Osteoblast (primary cell): ENCODE data around the gene TCP11X2. TPM values are rescaled to one million over a fixed set of nuclear protein-coding genes. Genes with fewer than 3 reads are reported as not detected.
A peak's percentile ranks its signal among the peaks of the same experiment; 100 is the strongest.
"Not testable (repeated sequence)": the region's sequence is repeated elsewhere in the genome, so short reads cannot be mapped to it uniquely, and the experiment has no call there.

Experiments
- DNase-seq: peaks from one replicate; pipeline ENCODE4 v3.0.0; 2011; ENCODE audit warnings: low spot score, mixed read lengths; ENCODE audit not compliant: insufficient read length; ENCODE audit errors: missing footprints
- H2AFZ ChIP-seq: 2 replicates; pipeline ENCODE4 v1.6.0; 2011; ENCODE audit warnings: mild to moderate bottlenecking, low read length
- H3K27ac ChIP-seq: 2 replicates; pipeline ENCODE4 v1.5.1; 2011; ENCODE audit warnings: mild to moderate bottlenecking, low read depth, low read length, moderate library complexity
- H3K27me3 ChIP-seq: 2 replicates; pipeline ENCODE4 v1.6.0; 2012; ENCODE audit warnings: mild to moderate bottlenecking, control low read depth, inconsistent platforms, low read length, moderate library complexity; ENCODE audit not compliant: insufficient read depth
- H3K36me3 ChIP-seq: 2 replicates; pipeline ENCODE4 v1.5.1; 2011; ENCODE audit warnings: mild to moderate bottlenecking, low read length, control low read depth, moderate library complexity; ENCODE audit not compliant: insufficient read depth
- H3K4me1 ChIP-seq: 2 replicates; pipeline ENCODE4 v1.5.1; 2011; ENCODE audit warnings: mild to moderate bottlenecking, low read length, control low read depth, moderate library complexity; ENCODE audit not compliant: insufficient read depth
- H3K4me2 ChIP-seq: 2 replicates; pipeline ENCODE4 v1.6.0; 2011; ENCODE audit warnings: mild to moderate bottlenecking, low read length; ENCODE audit not compliant: insufficient read depth
- H3K4me3 ChIP-seq: fragments of 200-600 bp; sonication (generic); 3 replicates; pipeline ENCODE4 v1.5.1; 2012; ENCODE audit warnings: mild to moderate bottlenecking, low read length, inconsistent platforms; ENCODE audit not compliant: insufficient read depth
- H3K79me2 ChIP-seq: 2 replicates; pipeline ENCODE4 v1.6.0; 2012; ENCODE audit warnings: mild to moderate bottlenecking, low read length, control low read depth, inconsistent platforms; ENCODE audit not compliant: insufficient read depth
- H3K9me3 ChIP-seq: 2 replicates; pipeline ENCODE4 v1.5.1; 2011; ENCODE audit warnings: low read depth, low read length, control low read depth
- H4K20me1 ChIP-seq: 2 replicates; pipeline ENCODE4 v1.6.0; 2012; ENCODE audit warnings: mild to moderate bottlenecking, low read length, control low read depth; ENCODE audit not compliant: insufficient read depth
- CTCF ChIP-seq: IDR thresholded peaks from 2 replicates; pipeline ENCODE4 v1.5.1; 2011; ENCODE audit warnings: mild to moderate bottlenecking, low read depth, low read length, moderate library complexity; ENCODE audit errors: extremely low read depth
- total RNA-seq: library from RNA; depleted of rRNA; stranded (reverse); fragments of >200 nt; gene quantifications from 2 replicates; pipeline ENCODE4 v1.2.3, GENCODE V29; 2012

Gene TCP11X2
- not detected in 2 replicates for total RNA-seq

DNA sequence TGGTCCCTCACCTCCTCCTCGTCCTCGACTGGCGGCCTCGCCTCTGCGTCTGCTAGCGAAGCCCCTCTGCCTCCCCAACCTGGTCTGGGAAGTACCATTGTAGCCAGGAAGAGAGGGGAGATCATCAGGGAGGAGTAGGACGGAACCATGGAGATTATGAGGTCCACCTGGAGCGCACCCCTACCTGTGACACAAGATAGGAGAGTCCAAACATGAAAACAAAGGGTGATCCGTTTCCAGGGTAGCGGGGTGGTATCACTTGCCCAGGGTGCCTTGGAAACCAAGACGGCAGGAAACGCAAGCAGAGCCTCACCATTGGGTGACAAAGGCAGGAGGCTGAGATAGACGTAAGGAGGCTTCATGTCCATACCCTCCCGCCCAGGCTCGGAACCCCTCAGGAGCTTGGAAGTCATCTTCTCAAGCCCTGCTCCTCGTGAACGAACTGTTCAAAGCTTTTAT is at the start of gene TCP11X2:
Gene TCP11X2 (minus strand): TSS at position 51 of the 459 bp plus-strand sequence.
- H3K27ac ChIP-seq, H2AFZ ChIP-seq, H4K20me1 ChIP-seq, H3K36me3 ChIP-seq, H3K4me2 ChIP-seq, H3K4me1 ChIP-seq, H3K27me3 ChIP-seq, DNase-seq, H3K79me2 ChIP-seq, H3K9me3 ChIP-seq, H3K4me3 ChIP-seq: not testable (repeated sequence)

- TF ChIP-seq CTCF = peak; percentile 15
- Histone ChIP-seq H3K27me3 (peaks cover 14% of the 10 kb centered on the region), H2AFZ (no peak overlapping the region), H3K79me2 (no peaks in the 10 kb centered on the region), H3K36me3 (no peaks in the 10 kb centered on the region), H3K27ac (no peak overlapping the region), H4K20me1 (no peaks in the 10 kb centered on the region), H3K9me3 (no peaks in the 10 kb centered on the region), H3K4me2 (peak overlapping the region; percentile 51), H3K4me1 (no peaks in the 10 kb centered on the region), H3K4me3 (no peak overlapping the region)
- DNase-seq = no peak
Measured at GRCh38 chrX:102517326-102517725, 45.7 kb upstream of the TCP11X2 start.

DNA sequence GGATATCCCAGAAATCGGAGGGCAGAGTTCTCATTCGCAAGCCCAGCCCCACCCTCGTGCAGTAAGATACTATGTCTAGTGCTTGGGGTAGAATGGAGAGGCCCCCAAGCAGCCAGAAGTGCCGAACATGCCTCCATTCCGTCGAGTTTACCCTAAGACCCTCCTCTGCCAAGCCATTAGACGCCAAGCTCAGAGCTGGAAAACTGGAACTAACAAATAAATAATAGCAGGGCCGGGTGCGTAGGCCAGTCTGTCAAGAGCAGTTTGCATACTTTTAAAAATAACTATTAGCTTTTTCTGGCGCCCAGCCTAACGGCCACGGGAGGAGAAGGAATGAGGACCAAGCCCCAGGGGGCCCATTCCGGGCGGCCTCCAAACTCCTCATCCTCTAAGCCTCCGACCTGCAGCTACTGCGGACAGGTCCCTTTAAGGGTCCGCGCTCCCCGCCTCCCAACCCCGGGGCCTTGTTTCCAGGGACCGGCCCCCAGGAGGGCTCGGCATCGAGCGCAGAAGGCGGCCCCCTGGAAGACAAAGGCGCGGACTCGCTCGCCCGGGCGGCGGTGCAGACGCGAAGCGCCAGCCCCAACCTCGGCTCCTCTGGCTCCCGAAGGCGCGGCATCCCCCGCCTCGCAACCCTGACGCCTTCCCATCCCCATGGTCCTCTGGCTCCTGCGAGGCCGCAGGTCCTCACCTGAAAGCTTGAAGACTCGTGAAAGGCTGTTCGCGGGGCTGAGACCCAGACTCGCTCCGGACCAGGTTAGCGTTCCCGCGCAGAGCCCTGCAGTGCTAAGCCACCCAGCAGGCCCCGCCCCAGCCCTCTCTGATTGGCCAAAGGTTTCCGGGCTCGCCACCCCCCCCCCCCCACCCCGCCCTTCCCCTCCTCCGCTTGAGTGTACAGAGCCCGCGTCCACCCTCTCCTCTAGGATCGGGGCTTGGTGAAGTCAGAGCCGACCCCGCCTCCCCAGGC is 44.6 kb upstream of the TCP11X2 start, which contains the start of gene TMSB15A:
Gene TMSB15A (minus strand): TSS at position 765 of the 967 bp plus-strand sequence.
- H4K20me1 ChIP-seq = no peaks in the 10 kb centered on the region

DNA sequence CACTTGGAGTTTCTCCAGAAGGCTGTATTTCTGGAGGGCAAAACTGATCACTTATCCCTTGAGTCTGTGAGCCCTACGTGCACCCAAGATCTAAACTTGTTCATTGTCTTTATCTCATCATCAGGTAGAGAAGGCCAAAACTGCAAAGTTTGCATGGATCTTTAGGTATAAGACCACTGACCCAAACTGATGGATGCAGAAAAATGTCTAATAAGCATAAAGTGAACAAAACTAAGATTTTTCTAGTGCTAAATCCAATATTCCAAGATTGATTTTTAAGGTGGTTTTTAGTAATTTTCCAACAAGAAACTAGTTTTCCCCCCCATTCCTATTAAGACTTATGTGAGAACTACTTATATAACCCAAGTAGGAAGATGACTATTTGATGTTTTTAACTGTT is 42.9 kb upstream of the TCP11X2 start:
- H3K27ac ChIP-seq = no peak overlapping the region
- H3K4me2 ChIP-seq = no peak overlapping the region
- H3K27me3 ChIP-seq = peaks cover 16% of the 10 kb centered on the region
- no peak for DNase-seq
- no peaks in the 10 kb centered on the region for H4K20me1 ChIP-seq
- no peaks in the 10 kb centered on the region for H3K79me2 ChIP-seq
- H3K4me3 ChIP-seq = no peak overlapping the region
- H2AFZ ChIP-seq = no peak overlapping the region
- H3K4me1 ChIP-seq = no peaks in the 10 kb centered on the region
- no peaks in the 10 kb centered on the region for H3K36me3 ChIP-seq
- no peak for TF ChIP-seq CTCF
- no peaks in the 10 kb centered on the region for H3K9me3 ChIP-seq

More for the DNA sequence above, 44.6 kb upstream of the TCP11X2 start, which contains the start of gene TMSB15A:
- Histone ChIP-seq H3K4me2 (peak within 1 kb of the TSS; percentile 80), H3K4me1 (no peaks in the 10 kb centered on the region), H3K27ac (no peak within 1 kb of the TSS), H3K36me3 (no peaks in the 10 kb centered on the region), H3K9me3 (no peaks in the 10 kb centered on the region), H3K27me3 (peaks cover 16% of the 10 kb centered on the region), H2AFZ (peak within 1 kb of the TSS; percentile 80), H3K79me2 (no peaks in the 10 kb centered on the region), H3K4me3 (peak within 1 kb of the TSS; percentile 60)
- peak; percentile 85 for DNase-seq
- TF ChIP-seq CTCF = no peak
